ENCODE results near the gene CRELD2.

CRELD2 gene

DNA sequence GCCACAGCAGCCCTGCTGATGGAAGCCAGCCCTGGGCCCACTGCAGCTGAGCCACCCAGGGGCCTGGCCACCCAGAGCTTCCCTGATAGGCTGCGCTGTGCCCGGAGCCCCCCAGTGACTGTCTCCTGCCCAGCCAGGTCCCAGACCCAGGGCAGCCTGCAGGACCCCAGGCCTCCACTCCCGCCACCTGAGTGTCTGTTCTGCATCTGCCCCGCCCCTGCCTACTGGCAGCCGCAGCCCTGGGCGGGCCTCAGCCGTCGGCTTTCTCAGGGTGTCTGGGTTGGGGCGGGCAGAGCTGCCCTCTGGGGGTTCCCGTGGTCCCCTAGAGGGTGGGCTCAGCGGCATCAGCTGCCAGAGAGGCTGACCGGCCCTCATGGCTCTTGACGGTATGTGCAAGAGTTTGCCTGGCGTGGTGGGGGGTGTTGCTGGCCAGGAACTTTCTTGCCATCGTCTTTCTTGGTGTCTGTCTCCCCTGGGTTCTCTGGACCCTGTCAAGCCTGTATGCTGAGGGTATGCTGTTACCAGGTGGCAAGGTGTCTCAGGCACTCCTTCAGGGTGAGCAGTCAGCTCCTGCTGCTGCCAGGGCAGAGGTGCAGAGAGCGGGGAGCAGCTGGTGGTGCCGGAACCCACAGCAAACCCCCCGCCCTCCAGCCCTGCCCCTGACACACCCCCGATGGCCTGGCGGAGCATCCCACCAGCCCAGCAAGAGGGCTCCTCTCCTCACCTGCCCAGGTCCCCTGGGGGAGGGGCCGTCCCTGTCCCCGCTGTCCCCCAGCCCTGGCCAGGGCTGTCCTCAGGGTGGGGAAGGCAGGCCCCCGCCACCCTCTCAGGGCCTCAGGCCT, 29.9 kb downstream of the CRELD2 start:
- CTCF ChIA-PET = interaction anchor here (1.2 kb wide), 1 partner anchor 11 kb away, joined by 3 read pairs; no protein-coding TSS in a partner anchor
- no peak for DNase-seq (ENCODE audit: extremely low spot score)

DNA sequence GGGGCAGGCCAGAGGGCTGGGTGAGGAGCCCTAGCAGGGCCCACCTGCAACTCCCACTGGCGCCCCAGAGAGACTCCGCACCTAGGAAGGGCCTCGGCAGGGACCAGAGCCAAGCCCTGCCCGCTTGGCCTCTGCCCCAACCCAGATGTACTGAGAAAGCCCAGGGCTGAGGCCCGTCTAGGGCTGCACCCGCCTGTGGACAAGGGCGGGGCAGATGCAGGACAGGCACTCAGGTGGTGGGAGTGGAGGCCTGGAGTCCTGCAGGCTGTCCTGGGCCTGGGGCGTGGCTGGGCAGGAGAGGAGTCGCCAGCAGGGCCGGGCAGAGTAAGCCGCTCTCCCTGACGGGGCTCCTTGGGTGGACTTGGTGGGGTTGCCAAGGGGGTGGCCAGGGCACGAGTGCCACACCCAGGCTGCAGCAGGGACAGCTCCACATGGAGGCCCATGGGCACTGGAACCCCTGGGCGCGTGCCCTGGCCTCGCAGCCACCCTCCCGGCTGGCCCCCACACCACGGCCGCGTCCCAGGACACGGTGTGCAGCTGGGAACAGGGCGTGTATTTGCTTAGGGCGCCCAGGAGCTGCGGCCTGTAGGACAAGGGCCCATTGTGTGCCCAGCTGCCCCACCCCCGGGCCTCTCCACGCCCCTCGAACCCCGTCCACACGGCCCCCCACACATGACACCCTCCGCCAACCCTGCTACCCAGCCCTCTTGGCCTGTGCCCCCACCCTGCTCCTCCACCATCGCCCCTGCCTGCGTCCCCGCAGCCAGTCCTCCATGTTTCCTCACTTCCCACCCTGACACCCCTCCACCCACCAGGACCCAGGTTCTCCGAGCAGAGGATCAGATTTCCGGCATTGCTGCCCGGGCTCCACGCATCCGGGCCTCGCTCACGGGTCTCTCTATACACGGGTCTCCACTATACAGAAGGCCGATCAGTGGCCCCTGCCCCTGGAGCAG, 30.8 kb downstream of the CRELD2 start:
- POLR2A ChIA-PET = no interaction called here
- DNase-seq (ENCODE audit: extremely low spot score) = no peak
- TF ChIP-seq, protein P1, sequence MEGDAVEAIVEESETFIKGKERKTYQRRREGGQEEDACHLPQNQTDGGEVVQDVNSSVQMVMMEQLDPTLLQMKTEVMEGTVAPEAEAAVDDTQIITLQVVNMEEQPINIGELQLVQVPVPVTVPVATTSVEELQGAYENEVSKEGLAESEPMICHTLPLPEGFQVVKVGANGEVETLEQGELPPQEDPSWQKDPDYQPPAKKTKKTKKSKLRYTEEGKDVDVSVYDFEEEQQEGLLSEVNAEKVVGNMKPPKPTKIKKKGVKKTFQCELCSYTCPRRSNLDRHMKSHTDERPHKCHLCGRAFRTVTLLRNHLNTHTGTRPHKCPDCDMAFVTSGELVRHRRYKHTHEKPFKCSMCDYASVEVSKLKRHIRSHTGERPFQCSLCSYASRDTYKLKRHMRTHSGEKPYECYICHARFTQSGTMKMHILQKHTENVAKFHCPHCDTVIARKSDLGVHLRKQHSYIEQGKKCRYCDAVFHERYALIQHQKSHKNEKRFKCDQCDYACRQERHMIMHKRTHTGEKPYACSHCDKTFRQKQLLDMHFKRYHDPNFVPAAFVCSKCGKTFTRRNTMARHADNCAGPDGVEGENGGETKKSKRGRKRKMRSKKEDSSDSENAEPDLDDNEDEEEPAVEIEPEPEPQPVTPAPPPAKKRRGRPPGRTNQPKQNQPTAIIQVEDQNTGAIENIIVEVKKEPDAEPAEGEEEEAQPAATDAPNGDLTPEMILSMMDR (IDR thresholded peaks at IDR 0.05; ENCODE audit: control extremely low read depth, extremely low read depth, low read depth, missing control alignments) = no peak
- CTCF ChIA-PET = interaction anchor here (1.2 kb wide), 1 partner anchor 10 kb away, joined by 3 read pairs; no protein-coding TSS in a partner anchor

More for the DNA sequence above, 29.9 kb downstream of the CRELD2 start:
- TF ChIP-seq, protein P1 (IDR thresholded peaks at IDR 0.05; ENCODE audit: control extremely low read depth, extremely low read depth, low read depth, missing control alignments) = no peak
- POLR2A ChIA-PET = no interaction called here

DNA sequence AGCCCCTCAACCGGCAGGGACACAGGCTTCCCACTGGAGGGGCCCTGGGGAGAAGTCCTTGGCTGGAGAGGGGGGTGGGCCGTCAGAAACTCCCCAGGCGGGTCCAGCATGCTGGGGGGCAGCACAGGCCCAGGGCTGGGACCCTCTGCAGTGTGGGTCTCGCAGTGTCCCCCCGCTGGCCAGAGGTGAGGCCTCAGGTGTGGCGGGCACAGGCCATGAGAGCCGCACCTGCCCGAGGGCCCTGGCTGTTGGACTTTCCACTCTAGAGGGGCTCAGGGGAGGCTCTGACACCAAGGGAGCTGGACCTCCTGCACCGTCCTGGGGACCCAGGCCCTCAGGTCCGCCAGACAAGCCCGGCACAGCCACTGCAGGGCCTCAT, 31.5 kb downstream of the CRELD2 start:
- ChIA-PET CTCF (no interaction called here), POLR2A (no interaction called here)
- TF ChIP-seq, protein P1 (IDR thresholded peaks at IDR 0.05; ENCODE audit: control extremely low read depth, extremely low read depth, low read depth, missing control alignments) = no peak
- no peak for DNase-seq (ENCODE audit: extremely low spot score)

DNA sequence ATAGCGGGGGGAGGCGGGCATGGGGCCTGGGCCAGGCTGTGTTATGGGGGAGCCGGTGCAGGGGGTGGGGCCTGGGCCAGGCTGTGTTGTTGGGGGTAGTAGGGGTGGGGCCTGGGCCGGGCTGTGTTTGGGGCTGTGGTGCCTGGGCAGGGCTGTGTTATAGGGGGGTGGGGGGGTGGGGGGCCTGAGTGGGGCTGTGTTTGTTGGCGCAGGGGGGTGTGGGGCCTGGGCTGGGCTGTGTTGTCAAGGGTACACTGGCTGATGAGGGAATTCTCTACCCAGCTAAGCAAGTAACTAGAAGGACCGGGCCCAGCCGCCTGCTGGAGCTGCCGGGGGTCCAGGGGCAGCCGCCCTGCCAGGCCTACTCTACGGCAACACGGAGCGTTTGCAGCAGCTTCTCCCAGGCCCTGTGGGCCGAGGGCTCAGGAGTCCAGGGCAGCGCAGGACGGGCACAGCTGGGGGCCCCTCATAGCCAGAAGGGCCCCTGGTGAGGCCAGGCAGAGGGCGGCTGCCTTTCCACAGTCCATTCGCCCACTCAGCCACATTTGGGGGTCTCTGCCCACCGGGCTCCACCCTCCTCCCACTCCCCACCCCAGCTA, 32.1 kb downstream of the CRELD2 start:
- TF ChIP-seq, protein P1 (IDR thresholded peaks at IDR 0.05; ENCODE audit: control extremely low read depth, extremely low read depth, low read depth, missing control alignments) = no peak
- CTCF ChIA-PET = no interaction called here
- no peak for DNase-seq (ENCODE audit: extremely low spot score)
- POLR2A ChIA-PET = no interaction called here

DNA sequence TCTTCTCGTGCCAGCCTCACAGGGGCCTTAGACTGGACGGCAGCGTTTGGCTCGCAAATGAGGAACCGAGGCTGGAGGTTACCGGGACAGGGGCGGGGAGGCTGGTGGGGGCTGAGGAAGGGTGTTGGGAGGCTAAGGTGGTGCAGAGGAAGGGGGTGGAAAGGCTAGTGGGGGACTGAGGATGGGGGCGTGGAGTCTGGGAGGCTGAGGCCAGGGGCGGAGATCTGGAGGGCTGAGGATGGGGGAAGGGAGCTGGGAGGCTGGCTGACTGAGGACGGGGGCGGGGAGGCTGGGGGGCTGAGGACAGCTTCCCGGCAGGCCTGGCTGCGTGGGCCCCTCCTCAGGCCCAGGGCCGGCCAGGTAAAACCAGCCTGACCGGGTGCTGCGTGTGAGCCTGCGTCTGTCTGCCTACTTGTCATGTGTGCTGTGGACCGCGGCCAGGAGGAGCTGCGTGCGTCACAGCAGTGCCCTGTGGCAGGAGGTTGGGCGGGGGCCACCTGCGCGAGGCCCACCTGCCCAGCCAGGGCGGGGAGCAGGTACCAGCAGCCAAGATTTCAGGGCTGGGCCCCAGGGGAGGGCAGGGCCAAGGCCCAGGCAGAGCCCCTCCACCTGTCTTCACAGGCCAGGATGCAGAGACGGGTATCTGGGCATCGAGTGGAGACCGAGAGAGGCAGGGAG, 32.7 kb downstream of the CRELD2 start:
- TF ChIP-seq, protein P1 (IDR thresholded peaks at IDR 0.05; ENCODE audit: control extremely low read depth, extremely low read depth, low read depth, missing control alignments) = no peak
- CTCF ChIA-PET = interaction anchor here (1.0 to 1.8 kb wide), 2 partner anchors 20 to 79 kb away, joined by 3 to 6 read pairs; no protein-coding TSS in a partner anchor
- POLR2A ChIA-PET = no interaction called here
- DNase-seq (ENCODE audit: extremely low spot score) = peak; percentile 69

DNA sequence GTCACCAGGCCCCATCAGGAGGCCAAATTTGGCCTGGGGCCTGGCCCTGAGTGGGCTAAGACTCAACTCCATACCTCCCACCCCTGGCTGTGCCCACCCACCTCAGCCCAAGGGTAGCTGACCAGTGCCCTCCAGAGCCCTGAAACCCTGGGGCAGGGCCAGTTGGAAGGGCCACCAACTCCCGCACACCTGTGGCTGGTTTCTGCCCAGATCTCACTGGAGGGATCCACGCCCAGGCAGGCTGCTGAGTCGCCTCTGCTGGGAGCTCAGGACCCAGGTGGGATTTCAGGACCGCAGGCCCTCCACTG, 33.2 kb downstream of the CRELD2 start:
- TF ChIP-seq, protein P1 (IDR thresholded peaks at IDR 0.05; ENCODE audit: control extremely low read depth, extremely low read depth, low read depth, missing control alignments) = no peak
- ChIA-PET CTCF (interaction anchor here (1.0 to 1.8 kb wide), 2 partner anchors 21 to 78 kb away, joined by 3 to 6 read pairs; no protein-coding TSS in a partner anchor), POLR2A (no interaction called here)
- no peak for DNase-seq (ENCODE audit: extremely low spot score)

All from GM10248 (cell line).